Neural progenitor cell (in vitro differentiated cells): ENCODE data around the gene MATN1. TPM values are rescaled to one million over a fixed set of nuclear protein-coding genes. Genes with fewer than 3 reads are reported as not detected.
A peak's percentile ranks its signal among the peaks of the same experiment; 100 is the strongest.

ENCODE experiments used
- DNase-seq: peaks from one replicate; pipeline ENCODE4 v3.0.0-alpha.2; 2016; ENCODE audit warnings: low spot score
- H2AFZ ChIP-seq: fragments of 200-600 bp; sonication (generic); replicated peaks from 2 replicates; pipeline ENCODE4 v1.6.1; 2016; ENCODE audit warnings: antibody characterized with exemption
- H3F3A ChIP-seq: fragments of 200-600 bp; sonication (generic); 2 replicates; pipeline ENCODE4 v1.6.1; 2016; ENCODE audit warnings: antibody characterized with exemption, low read depth
- H3K27ac ChIP-seq: fragments of 200-600 bp; sonication (generic); 2 replicates; pipeline ENCODE4 v1.5.1; 2016; ENCODE audit warnings: mild to moderate bottlenecking
- H3K27me3 ChIP-seq: fragments of 200-600 bp; sonication (generic); 2 replicates; pipeline ENCODE4 v1.6.1; 2016; ENCODE audit warnings: mild to moderate bottlenecking, moderate library complexity
- H3K36me3 ChIP-seq: fragments of 200-600 bp; sonication (generic); 2 replicates; pipeline ENCODE4 v1.5.1; 2016
- H3K4me1 ChIP-seq: fragments of 200-600 bp; sonication (generic); 2 replicates; pipeline ENCODE4 v1.6.1; 2016; ENCODE audit warnings: mixed run types
- H3K4me2 ChIP-seq: fragments of 200-600 bp; sonication (generic); 2 replicates; pipeline ENCODE4 v1.6.1; 2016
- H3K4me3 ChIP-seq: fragments of 200-600 bp; sonication (generic); 2 replicates; pipeline ENCODE4 v1.5.1; 2016
- H3K79me2 ChIP-seq: fragments of 200-600 bp; sonication (generic); 2 replicates; pipeline ENCODE4 v1.6.1; 2016; ENCODE audit warnings: low read depth
- H3K9ac ChIP-seq: fragments of 200-600 bp; sonication (generic); 2 replicates; pipeline ENCODE4 v1.6.1; 2016
- H3K9me3 ChIP-seq: fragments of 200-600 bp; sonication (generic); 2 replicates; pipeline ENCODE4 v1.5.1; 2016; ENCODE audit warnings: low read depth
- H4K20me1 ChIP-seq: fragments of 200-600 bp; sonication (generic); 2 replicates; pipeline ENCODE4 v1.6.1; 2016; ENCODE audit warnings: low read depth
- H3K27ac Mint-ChIP-seq: 3 replicates; pipeline ENCODE4 v1.8.0; 2021; ENCODE audit warnings: mixed read lengths
- H3K27me3 Mint-ChIP-seq: 2 replicates; pipeline ENCODE4 v1.8.0; 2022; ENCODE audit warnings: low read depth, mild to moderate bottlenecking, inconsistent platforms, moderate library complexity, mixed read lengths; ENCODE audit not compliant: insufficient read depth
- H3K36me3 Mint-ChIP-seq: 3 replicates; pipeline ENCODE4 v1.8.0; 2021; ENCODE audit warnings: mixed read lengths
- H3K4me1 Mint-ChIP-seq: 3 replicates; pipeline ENCODE4 v1.8.0; 2021; ENCODE audit warnings: mixed read lengths
- H3K4me3 Mint-ChIP-seq: 3 replicates; pipeline ENCODE4 v1.8.0; 2021; ENCODE audit warnings: mild to moderate bottlenecking, moderate library complexity, mixed read lengths
- H3K9me3 Mint-ChIP-seq: 3 replicates; pipeline ENCODE4 v1.8.0; 2020; ENCODE audit warnings: mixed read lengths
- EZH2 ChIP-seq: fragments of 200-600 bp; sonication (generic); IDR thresholded peaks from 2 replicates; pipeline ENCODE4 v1.6.1; 2017; ENCODE audit warnings: antibody characterized with exemption, mild to moderate bottlenecking, moderate library complexity
- EZH2phosphoT487 ChIP-seq: fragments of 200-600 bp; sonication (generic); IDR thresholded peaks from 2 replicates; pipeline ENCODE4 v1.6.1; 2017; ENCODE audit warnings: antibody characterized with exemption
- total RNA-seq: library from RNA; depleted of rRNA; stranded (reverse); fragments of >200 nt; gene quantifications from 2 replicates; pipeline ENCODE4 v1.2.3, GENCODE V29; 2015; ENCODE audit warnings: low replicate concordance
- TF ChIP-seq, protein P1 (sequence below): fragments of 200-600 bp; sonication (generic); IDR thresholded peaks from 2 replicates; pipeline ENCODE4 v1.5.1; 2017; ENCODE audit warnings: antibody characterized with exemption, mild to moderate bottlenecking

The MATN1 gene, protein sequence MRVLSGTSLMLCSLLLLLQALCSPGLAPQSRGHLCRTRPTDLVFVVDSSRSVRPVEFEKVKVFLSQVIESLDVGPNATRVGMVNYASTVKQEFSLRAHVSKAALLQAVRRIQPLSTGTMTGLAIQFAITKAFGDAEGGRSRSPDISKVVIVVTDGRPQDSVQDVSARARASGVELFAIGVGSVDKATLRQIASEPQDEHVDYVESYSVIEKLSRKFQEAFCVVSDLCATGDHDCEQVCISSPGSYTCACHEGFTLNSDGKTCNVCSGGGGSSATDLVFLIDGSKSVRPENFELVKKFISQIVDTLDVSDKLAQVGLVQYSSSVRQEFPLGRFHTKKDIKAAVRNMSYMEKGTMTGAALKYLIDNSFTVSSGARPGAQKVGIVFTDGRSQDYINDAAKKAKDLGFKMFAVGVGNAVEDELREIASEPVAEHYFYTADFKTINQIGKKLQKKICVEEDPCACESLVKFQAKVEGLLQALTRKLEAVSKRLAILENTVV
- 0.09 TPM in 1 of 2 replicates, not detected in the other for total RNA-seq

DNA sequence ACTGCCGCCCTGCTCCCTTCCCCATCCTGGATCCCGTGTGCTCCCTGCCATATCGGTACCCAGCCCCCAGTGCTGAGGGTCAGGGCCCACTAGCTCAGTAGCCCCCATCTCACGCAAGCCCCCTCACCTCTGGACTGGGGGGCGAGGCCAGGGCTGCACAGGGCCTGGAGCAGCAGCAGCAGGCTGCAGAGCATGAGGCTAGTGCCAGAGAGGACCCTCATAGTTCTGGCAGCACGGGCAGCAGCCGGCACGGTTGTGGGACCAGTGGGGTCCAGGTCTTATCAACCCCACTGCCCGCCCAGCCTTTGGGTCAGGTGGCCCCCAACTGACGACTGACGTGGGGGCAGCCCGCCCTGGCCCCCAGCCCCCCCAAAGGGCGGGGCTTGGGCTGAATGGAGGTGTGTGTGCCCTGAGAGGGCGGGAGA, at the start of gene MATN1:
Gene MATN1 (minus strand): TSS at position 255 of the 425 bp plus-strand sequence. CDS start 34 bp downstream, at position 221.
- H3K9me3 ChIP-seq, result no peaks in the 10 kb centered on the region
- no peak within 1 kb of the TSS for H3K4me2 ChIP-seq
- Mint-ChIP-seq H3K27ac (peak within 1 kb of the TSS; percentile 60), H3K9me3 (no peaks in the 10 kb centered on the region), H3K4me1 (peaks cover 29% of the 10 kb centered on the region), H3K36me3 (no peaks in the 10 kb centered on the region), H3K4me3 (no peak within 1 kb of the TSS), H3K27me3 (peaks cover 13% of the 10 kb centered on the region)
- H3F3A ChIP-seq, result no peaks in the 10 kb centered on the region
- no peak within 1 kb of the TSS for H3K27ac ChIP-seq
- H3K27me3 ChIP-seq, result peaks cover 5% of the 10 kb centered on the region
- no peak within 1 kb of the TSS for H3K4me3 ChIP-seq
- H3K79me2 ChIP-seq, result no peaks in the 10 kb centered on the region
- no peak for DNase-seq
- no peaks in the 10 kb centered on the region for H3K36me3 ChIP-seq
- no peaks in the 10 kb centered on the region for H4K20me1 ChIP-seq
- H3K9ac ChIP-seq, result no peak within 1 kb of the TSS
- peaks cover 10% of the 10 kb centered on the region for H3K4me1 ChIP-seq
- TF ChIP-seq EZH2 (no peak), EZH2phosphoT487 (no peak)
- TF ChIP-seq, protein P1, sequence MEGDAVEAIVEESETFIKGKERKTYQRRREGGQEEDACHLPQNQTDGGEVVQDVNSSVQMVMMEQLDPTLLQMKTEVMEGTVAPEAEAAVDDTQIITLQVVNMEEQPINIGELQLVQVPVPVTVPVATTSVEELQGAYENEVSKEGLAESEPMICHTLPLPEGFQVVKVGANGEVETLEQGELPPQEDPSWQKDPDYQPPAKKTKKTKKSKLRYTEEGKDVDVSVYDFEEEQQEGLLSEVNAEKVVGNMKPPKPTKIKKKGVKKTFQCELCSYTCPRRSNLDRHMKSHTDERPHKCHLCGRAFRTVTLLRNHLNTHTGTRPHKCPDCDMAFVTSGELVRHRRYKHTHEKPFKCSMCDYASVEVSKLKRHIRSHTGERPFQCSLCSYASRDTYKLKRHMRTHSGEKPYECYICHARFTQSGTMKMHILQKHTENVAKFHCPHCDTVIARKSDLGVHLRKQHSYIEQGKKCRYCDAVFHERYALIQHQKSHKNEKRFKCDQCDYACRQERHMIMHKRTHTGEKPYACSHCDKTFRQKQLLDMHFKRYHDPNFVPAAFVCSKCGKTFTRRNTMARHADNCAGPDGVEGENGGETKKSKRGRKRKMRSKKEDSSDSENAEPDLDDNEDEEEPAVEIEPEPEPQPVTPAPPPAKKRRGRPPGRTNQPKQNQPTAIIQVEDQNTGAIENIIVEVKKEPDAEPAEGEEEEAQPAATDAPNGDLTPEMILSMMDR, result no peak
- H2AFZ ChIP-seq, result no peak within 1 kb of the TSS

DNA sequence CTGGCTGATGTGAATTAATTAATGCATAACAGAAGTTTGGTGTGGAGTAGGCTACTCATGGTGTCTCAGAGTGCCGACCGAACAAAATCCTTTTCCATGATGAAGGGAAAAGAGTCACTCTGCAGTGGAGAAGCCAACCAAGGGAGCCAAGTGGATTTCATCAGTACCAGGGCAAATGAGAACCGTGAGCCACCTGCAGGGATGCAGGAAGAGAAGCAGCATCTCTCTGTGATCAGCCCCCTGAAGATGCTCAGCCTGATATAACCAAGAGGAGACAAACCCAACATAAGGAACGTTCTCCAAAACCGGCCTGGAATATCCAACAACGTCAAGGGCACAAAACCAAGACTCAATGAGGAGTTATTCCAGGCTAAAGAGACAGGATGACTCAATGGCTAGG, 47.6 kb upstream of the MATN1 start:
- H3K4me3 Mint-ChIP-seq, result no peak overlapping the region
- H3K36me3 Mint-ChIP-seq, result no peaks in the 10 kb centered on the region
- no peaks in the 10 kb centered on the region for H3K36me3 ChIP-seq
- H3K4me1 Mint-ChIP-seq, result peaks cover 17% of the 10 kb centered on the region
- no peaks in the 10 kb centered on the region for H3K79me2 ChIP-seq
- no peaks in the 10 kb centered on the region for H3F3A ChIP-seq
- no peak overlapping the region for H3K4me2 ChIP-seq
- TF ChIP-seq, protein P1, result no peak
- no peak for TF ChIP-seq EZH2
- TF ChIP-seq EZH2phosphoT487, result no peak
- no peak overlapping the region for H2AFZ ChIP-seq
- H4K20me1 ChIP-seq, result no peaks in the 10 kb centered on the region
- no peak overlapping the region for H3K9ac ChIP-seq
- no peak overlapping the region for H3K27ac Mint-ChIP-seq
- no peak for DNase-seq
- no peak overlapping the region for H3K27ac ChIP-seq
- H3K27me3 ChIP-seq, result no peaks in the 10 kb centered on the region
- H3K4me1 ChIP-seq, result peaks cover 6% of the 10 kb centered on the region
- H3K4me3 ChIP-seq, result no peak overlapping the region
- no peaks in the 10 kb centered on the region for H3K9me3 ChIP-seq
- peaks cover 13% of the 10 kb centered on the region for H3K27me3 Mint-ChIP-seq
- H3K9me3 Mint-ChIP-seq, result no peaks in the 10 kb centered on the region

DNA sequence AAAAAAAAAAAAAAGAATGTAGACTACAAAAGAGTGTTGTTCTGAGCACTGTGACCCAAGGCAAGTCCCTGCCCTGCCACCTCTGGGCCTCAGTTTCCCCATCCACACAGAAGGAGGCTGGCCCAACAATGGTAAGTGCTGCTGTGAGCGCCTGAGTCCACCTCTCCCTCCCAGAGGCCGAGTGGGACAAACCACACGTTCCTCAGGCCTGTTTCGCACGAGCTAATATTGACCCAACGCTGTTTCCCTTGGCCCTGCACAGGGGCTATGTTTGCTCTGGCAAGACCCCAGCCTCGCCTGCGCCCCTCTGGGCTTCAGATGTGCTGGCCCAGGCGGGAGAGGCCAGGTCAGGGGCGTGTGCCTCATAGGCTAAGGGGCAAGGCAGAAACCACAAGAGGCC, 46.8 kb upstream of the MATN1 start:
- H3K27ac ChIP-seq, result no peak overlapping the region
- no peaks in the 10 kb centered on the region for H3K36me3 ChIP-seq
- no peaks in the 10 kb centered on the region for H3K9me3 ChIP-seq
- H3K27ac Mint-ChIP-seq, result no peak overlapping the region
- no peak for DNase-seq
- peaks cover 6% of the 10 kb centered on the region for H3K4me1 ChIP-seq
- H3K27me3 Mint-ChIP-seq, result peaks cover 10% of the 10 kb centered on the region
- H3K9ac ChIP-seq, result no peak overlapping the region
- H3K4me3 Mint-ChIP-seq, result no peak overlapping the region
- TF ChIP-seq EZH2 (no peak), EZH2phosphoT487 (no peak)
- TF ChIP-seq, protein P1, result no peak
- H3K4me1 Mint-ChIP-seq, result peaks cover 17% of the 10 kb centered on the region
- no peaks in the 10 kb centered on the region for H3K9me3 Mint-ChIP-seq
- H3K27me3 ChIP-seq, result no peaks in the 10 kb centered on the region
- no peak overlapping the region for H3K4me3 ChIP-seq
- H2AFZ ChIP-seq, result no peak overlapping the region
- H3K4me2 ChIP-seq, result no peak overlapping the region
- H3F3A ChIP-seq, result no peaks in the 10 kb centered on the region
- H3K36me3 Mint-ChIP-seq, result no peaks in the 10 kb centered on the region
- no peaks in the 10 kb centered on the region for H3K79me2 ChIP-seq
- H4K20me1 ChIP-seq, result no peaks in the 10 kb centered on the region
